NCI-H2227 (cell line): ENCODE data around the gene USP34.
"Not testable (repeated sequence)": the region's sequence is repeated elsewhere in the genome, so short reads cannot be mapped to it uniquely, and the experiment has no call there.

Experiments
- DNase-seq: peaks from one replicate; lab custom pipeline; 2025; ENCODE audit not compliant: unreplicated experiment; lab: John Stamatoyannopoulos, UW

USP34 gene

GRCh38 chr2:61162721-61163120 lies 308.2 kb downstream of the USP34 start:
- DNase-seq = no peak

- DNase-seq = no peak
These were observed 309.0 kb downstream of the USP34 start, which contains the start of gene C2orf74 for GRCh38 chr2:61161888-61162287. TSS of gene C2orf74 (plus strand) at chr2:61162188. CDS start at chr2:61162515, 327 bp downstream.

GRCh38 chr2:61158356-61158955 lies 312.4 kb downstream of the USP34 start:
- no peak for DNase-seq

GRCh38 chr2:61157371-61158003 lies 313.4 kb downstream of the USP34 start:
- DNase-seq = no peak

- no peak for DNase-seq
These were observed 319.5 kb downstream of the USP34 start for GRCh38 chr2:61151436-61151835.

- DNase-seq = no peak
These were observed 321.8 kb downstream of the USP34 start for GRCh38 chr2:61149074-61149473.

- not testable (repeated sequence) for DNase-seq
These were observed 322.8 kb downstream of the USP34 start for GRCh38 chr2:61148091-61148490.

GRCh38 chr2:61145990-61146389 lies 324.9 kb downstream of the USP34 start:
- no peak for DNase-seq

GRCh38 chr2:61144697-61145268 lies 326.1 kb downstream of the USP34 start:
- peak; percentile 99 for DNase-seq

GRCh38 chr2:61141151-61141550 lies 329.7 kb downstream of the USP34 start:
- no peak for DNase-seq

GRCh38 chr2:61138859-61139258 lies 332.0 kb downstream of the USP34 start:
- DNase-seq = no peak
